ENCODE data around the gene TWNK. TPM values are rescaled to one million over a fixed set of nuclear protein-coding genes. Genes with fewer than 3 reads are reported as not detected.

The TWNK gene
- polyA plus RNA-seq, 3 donors from 2014 or later: 0.76 to 5.7 TPM; not detected in 1

DNA sequence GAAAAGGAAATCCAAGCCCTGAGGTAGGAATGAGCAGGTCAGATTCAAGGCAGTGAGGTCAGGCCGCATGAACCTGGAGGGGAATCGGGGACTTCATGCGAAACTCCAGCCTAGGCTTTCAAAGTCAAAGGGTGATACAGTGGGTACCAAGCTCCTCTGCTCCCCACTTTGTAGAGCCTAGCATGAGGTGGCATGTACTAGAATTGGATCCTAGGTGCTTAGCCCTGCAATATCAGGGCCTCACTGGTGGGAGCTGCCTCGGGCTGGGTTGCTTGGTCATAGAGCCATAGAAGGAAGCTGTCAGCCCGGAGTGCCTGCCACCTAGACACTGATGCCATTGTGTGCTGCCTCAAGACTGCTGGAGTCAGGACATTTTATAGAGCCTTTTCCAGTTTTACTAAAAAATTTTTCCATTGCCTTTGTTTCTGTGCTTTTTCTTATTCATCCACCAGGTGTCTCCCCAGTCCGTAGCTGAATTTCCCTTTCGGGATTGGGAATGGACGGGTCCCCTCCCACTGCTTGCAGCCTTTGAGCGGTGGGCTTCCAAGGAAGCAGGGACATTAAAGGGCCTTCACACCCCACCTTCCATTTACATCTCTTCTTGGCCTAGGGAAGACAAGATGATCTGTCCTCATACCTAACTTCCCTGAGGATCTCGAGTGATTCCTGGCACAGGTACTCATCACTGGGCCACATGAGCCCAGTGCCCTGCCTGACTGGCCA, 6.8 kb downstream of the TWNK start:
- Mint-ChIP-seq H3K27me3 (ENCODE audit: low read depth in 3 of 3) (peaks cover 2 to 9% (median 5%) of the 10 kb centered on the region in 3 donors), H3K4me1 (peaks cover 18 to 20% of the 10 kb centered on the region in 2 donors), H3K4me3 (no peak overlapping the region), H3K9me3 (no peaks in the 10 kb centered on the region), H3K36me3 (peaks cover 13 to 17% (median 14%) of the 10 kb centered on the region in 3 donors), H3K27ac (peak overlapping the region in 3 of 6 donors; percentile 40 to 65 (median 44))
- no peak for DNase-seq

DNA sequence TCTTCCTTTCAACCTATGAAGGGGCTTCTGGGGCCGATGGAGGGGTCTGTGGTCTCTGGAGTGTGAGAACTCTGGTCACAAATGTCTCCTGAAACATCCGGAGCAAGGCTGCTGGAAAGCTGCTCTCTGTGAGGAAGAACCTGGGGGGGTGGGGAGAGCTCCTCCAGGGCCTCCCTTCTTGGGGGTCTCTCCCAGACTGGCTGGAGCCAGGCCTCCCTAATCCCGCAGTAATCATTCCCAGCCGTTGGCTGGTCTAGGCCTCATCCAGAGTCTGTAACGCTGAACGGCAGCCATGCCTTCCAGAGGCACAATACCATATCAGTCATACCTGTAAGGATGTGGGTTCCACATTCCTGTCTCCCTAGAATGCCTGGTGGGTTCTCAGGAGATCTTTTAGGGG, 7.8 kb downstream of the TWNK start:
- Mint-ChIP-seq H3K27me3 (ENCODE audit: low read depth in 3 of 3) (peaks cover 2 to 9% (median 5%) of the 10 kb centered on the region in 3 donors), H3K27ac (peak overlapping the region in 2 of 6 donors; percentile 68 to 77), H3K36me3 (peaks cover 13 to 17% (median 14%) of the 10 kb centered on the region in 3 donors), H3K4me1 (peaks cover 18 to 22% of the 10 kb centered on the region in 2 donors), H3K4me3 (peak overlapping the region in 4 of 5 donors; percentile 29 to 90 (median 60)), H3K9me3 (no peaks in the 10 kb centered on the region)
- no peak for DNase-seq

DNA sequence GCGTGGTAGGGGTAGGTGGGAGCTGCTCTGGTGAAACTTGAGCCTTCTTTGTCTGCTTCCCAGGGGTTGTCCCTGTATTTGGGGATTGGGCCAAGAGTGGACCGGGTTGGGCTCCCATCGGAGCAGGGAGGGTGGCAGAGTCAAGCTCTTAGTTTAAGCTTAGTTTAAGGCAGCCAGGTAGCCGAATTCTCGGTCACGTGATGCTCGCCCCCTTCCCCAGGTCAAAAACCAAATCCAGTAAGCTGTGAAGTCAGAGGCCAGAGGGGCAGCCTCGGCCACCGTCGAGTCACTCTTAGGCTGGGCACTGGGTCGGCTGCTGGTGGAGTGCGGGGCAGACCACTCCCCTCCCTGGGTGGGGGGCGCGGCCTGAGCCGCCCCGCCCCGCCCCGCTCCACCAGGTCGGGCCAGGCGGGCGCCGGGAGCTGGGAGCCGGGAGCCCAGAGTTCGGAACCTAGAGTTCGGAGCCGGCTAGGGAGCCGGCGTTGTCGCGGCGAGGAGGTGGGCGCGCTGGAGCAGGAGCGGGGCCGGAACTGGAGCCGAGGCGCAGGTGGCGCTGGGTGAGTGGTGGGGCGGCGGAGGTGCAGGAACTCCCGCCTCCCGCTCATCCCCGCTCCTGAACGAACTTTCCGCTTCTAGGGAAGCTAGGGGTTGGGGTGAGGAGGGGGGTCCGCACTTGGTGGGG, 9.5 kb downstream of the TWNK start:
- H3K36me3 Mint-ChIP-seq: peaks cover 0 to 7% (median 3%) of the 10 kb centered on the region in 3 donors
- peak overlapping the region; percentile 88 to 92 (median 90) for H3K4me3 Mint-ChIP-seq
- H3K4me1 Mint-ChIP-seq: peaks cover 25 to 29% of the 10 kb centered on the region in 2 donors
- peak in 2 of 3 donors; percentile 44 for DNase-seq
- H3K27ac Mint-ChIP-seq: peak overlapping the region; percentile 62 to 88 (median 84)
- H3K9me3 Mint-ChIP-seq: no peaks in the 10 kb centered on the region
- H3K27me3 Mint-ChIP-seq (ENCODE audit: low read depth in 3 of 3): peaks cover 0 to 9% (median 5%) of the 10 kb centered on the region in 3 donors

DNA sequence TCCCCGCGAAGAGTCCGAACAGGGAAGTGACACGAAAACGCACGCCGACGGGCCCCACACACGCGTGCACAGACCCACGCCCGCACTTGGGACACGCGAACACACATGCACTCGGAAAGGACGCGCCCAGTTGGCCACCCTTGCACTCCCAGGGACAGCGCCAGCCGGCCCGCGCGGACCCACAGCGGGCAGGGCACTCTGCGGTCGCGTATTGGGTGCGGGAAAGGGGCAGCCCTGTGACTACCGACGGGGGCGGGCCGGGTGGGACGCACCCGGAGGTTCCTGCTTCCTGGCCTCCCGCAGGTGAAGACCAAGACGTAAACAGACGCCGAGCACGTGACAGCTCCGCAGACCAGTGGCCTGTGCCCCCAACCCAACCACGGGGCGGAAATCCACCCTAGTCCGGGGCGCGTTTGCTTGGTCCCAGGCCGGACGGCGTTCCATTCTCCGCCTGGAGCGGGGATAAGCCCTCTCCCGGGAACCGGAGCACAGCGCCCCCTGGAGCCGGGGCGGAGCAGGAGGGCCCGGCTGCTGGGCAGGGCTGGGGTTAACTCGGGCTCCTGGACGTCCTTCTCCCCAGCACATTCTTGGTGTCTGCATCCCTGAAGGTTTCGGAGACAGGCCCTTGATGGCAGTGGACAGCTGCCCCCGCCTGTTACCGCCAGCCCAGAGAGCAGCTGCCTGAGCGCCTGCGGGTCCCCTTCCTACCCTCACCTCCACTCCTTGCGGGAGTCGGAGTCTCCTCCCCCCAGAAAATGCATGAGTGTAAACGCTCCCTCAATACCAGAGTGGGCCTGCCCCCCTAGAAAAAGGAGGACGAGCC, 10.2 kb downstream of the TWNK start:
- Mint-ChIP-seq H3K36me3 (peaks cover 0 to 7% (median 3%) of the 10 kb centered on the region in 3 donors), H3K27ac (peak overlapping the region; percentile 80 to 94 (median 86)), H3K4me1 (peaks cover 25 to 29% of the 10 kb centered on the region in 2 donors), H3K4me3 (peak overlapping the region; percentile 88 to 92 (median 90)), H3K9me3 (no peaks in the 10 kb centered on the region), H3K27me3 (ENCODE audit: low read depth in 3 of 3) (peaks cover 0 to 9% (median 5%) of the 10 kb centered on the region in 3 donors)
- peak; percentile 65 to 70 (median 67) for DNase-seq

DNA sequence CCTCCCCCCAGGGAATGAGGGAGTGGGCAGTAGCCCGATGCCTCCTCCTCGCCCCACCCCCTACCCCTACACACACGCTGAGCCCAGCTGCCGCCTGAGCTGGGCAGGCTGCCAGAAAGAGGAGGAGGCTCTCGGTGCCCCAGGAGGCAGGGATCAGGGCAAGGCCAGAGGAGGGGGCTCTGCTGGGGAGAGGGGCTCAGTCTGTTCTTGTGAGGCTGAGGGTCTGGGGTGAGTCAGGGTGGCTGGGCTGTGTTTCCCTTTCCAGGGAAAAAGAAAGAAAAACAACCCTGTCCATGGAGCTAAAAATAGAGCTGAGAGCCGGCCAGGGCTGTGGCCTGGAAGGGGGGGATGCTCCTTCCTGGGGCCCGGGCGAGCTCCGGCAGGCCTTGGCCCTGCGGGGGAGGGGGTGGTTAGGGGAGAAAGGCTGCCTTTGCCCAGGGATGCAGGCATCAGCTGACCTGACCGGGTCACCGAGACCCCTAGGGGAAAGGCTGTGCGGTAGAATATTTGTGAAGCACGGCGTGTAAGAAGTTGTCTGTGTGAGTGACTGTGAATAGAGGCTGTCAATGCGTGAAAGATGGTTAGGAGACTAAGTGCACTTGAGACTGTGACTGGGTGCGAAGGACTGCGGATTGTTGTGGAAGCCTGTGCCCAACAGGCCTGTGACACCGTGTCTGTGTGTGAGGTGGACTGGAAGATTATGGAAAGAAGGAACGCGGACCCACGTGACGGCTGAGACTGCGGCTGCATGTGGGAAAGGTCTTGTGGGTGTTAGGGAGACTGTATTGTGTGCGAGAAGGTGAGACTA, 11.0 kb downstream of the TWNK start:
- Mint-ChIP-seq H3K4me1 (peaks cover 25 to 29% of the 10 kb centered on the region in 2 donors), H3K9me3 (no peaks in the 10 kb centered on the region), H3K4me3 (peak overlapping the region; percentile 88 to 92 (median 90)), H3K36me3 (peaks cover 0 to 4% (median 0%) of the 10 kb centered on the region in 3 donors), H3K27me3 (ENCODE audit: low read depth in 3 of 3) (peaks cover 0 to 9% (median 5%) of the 10 kb centered on the region in 3 donors), H3K27ac (peak overlapping the region; percentile 86 to 97 (median 94))
- peak; percentile 35 to 54 (median 45) for DNase-seq

DNA sequence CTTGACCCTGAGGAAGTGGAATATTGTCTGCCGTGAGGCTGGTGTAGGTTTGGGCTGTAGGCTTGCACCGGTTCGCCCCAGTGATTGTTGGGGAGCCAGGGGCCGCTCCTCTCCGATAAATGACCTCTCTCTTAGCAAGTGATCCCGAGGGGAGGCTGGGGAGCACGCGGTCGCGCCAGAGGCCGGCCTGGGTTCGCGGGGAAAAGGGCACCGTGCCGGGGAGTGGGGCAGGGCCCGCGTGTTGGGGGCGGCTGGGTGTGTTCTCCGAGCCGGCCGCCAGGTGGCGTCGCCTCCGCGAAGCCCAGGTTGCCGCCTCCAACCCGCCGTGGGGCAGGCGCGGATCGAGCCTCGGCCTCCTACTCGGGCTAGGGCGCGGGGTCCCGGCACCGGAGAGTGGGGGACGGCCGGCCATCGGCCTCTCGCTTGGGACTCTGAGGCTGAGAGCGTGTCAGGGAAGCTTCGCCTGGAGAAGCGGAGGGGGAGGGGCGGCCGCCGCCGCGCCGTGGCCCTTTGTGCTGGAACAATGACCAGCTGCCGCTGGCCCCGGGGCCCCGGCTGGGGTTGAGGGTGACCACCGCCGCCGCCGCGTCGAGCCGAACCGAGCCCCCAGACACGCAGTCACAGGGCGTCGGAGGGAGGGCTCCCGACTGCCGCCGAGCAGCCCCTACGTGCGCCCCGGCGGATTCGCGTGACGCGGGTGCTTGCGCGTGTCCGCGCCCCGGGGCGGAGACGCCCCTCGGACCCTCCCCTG, 11.8 kb downstream of the TWNK start:
- Mint-ChIP-seq H3K9me3 (no peaks in the 10 kb centered on the region), H3K4me1 (peaks cover 25 to 29% of the 10 kb centered on the region in 2 donors), H3K27me3 (ENCODE audit: low read depth in 3 of 3) (peaks cover 0 to 9% (median 5%) of the 10 kb centered on the region in 3 donors), H3K4me3 (peak overlapping the region; percentile 88 to 92 (median 90)), H3K27ac (peak overlapping the region; percentile 86 to 97 (median 94)), H3K36me3 (peaks cover 0 to 4% (median 0%) of the 10 kb centered on the region in 3 donors)
- DNase-seq: peak; percentile 79 to 82 (median 82)

DNA sequence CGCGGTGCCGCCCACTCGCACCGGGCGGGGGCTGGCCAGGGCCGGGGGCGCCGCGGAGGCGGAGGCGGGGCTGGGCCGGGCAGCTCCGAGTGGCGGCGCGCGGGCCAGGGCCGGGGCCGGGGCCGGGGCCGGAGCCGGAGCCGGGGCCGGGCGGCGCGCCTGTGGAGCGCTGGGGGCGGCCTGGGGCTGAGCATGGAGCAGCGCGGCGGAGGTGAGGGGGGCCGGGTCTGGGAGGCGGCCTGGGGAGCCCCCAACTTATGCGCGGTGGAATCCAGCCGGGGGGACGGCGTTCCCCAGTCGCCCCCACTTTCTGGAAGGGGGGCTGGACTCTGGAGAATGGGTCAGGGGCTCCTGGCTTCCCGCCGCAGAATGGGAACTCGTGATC, 12.4 kb downstream of the TWNK start, which contains the start of gene LZTS2:
Gene LZTS2 (plus strand): TSS at position 67 of the 385 bp plus-strand sequence. CDS start 2,731 bp downstream, outside the sequence.
- Mint-ChIP-seq H3K36me3 (peaks cover 0 to 4% (median 0%) of the 10 kb centered on the region in 3 donors), H3K4me3 (peak within 1 kb of the TSS; percentile 88 to 92 (median 90))

DNA sequence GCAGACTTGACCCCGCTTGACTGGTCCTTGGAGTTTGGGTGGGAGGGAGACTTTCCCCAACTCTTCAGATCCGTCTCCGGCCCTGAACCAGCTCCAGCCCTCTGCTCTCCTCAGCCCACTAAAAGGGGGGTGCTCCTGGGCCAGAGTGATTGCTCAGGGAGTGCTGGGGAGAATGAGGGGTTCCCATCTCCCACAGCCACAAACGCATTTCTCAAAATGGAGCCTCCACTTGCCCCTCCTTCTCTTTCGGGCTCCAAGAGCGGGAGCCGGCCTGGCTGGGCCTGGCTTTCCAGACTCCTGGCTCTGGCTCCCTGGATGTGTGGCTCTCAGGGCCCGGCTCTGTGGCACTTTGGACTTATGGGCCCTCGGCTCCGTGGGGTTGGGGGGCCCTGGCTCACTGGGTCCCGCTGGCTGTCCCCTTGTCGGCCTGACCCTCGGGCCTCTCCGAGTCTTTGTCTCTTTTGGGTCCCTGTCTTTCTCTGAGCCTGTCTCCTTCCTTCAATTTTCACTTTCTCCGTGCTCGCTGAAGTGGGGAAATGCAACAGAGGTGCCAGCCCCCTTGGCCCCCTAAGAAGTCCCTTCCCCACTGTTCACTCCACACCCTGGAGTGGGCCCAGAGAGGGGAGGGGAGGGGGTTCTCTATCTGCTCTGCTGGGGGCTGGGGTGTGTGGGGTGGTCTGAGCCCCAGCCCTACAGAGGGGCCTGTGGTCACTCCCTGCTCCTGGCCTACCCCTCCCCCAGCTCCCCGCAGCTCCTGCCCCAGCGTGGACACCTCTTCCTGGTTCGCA, 13.0 kb downstream of the TWNK start:
- Mint-ChIP-seq H3K36me3 (peaks cover 0 to 4% (median 0%) of the 10 kb centered on the region in 3 donors), H3K27ac (peak overlapping the region in 3 of 6 donors; percentile 58 to 86 (median 71)), H3K27me3 (ENCODE audit: low read depth in 3 of 3) (peaks cover 0 to 9% (median 5%) of the 10 kb centered on the region in 3 donors), H3K9me3 (no peaks in the 10 kb centered on the region), H3K4me1 (peaks cover 25 to 29% of the 10 kb centered on the region in 2 donors), H3K4me3 (peak overlapping the region; percentile 72 to 85 (median 80))
- DNase-seq: no peak

More for the DNA sequence above, 12.4 kb downstream of the TWNK start, which contains the start of gene LZTS2:
- Mint-ChIP-seq H3K4me1 (peaks cover 25 to 29% of the 10 kb centered on the region in 2 donors), H3K9me3 (no peaks in the 10 kb centered on the region), H3K27me3 (ENCODE audit: low read depth in 3 of 3) (peaks cover 0 to 9% (median 5%) of the 10 kb centered on the region in 3 donors), H3K27ac (peak within 1 kb of the TSS; percentile 86 to 97 (median 94))
- no peak for DNase-seq

DNA sequence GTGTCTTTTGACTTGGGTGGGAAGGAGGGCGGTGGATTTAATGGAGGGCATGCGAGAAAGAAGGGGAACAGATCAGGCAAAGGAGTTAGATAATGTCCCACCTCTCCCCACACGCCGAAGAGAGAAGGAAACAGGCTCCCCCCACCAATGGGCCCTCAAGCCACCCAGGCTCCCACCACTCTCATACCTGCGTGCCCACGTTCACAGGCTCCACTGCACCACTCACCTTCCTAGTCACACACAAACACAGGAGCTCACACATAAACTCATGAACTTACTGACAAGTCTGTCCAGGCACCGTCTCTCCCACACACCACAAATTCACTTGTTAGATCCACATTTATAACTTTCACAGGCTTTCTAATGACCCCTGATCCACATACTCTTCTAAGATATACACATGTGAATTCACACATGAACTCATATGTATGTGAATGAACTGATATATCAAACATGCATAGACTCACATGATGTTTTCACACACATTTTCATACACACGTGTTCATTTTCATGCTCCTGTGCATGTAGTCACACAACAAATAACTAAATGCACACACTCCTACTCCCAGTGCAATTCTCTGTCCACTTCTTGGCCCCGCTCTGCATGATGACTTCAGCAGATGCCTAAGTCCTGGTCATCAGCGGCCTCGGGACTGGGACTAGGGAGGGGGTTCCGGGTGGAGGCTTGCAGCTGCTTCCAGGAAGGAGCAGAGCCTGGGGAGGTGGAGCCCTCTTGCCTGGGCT, 13.7 kb downstream of the TWNK start:
- no peaks in the 10 kb centered on the region for H3K9me3 Mint-ChIP-seq
- no peak for DNase-seq
- H3K27ac Mint-ChIP-seq: peak overlapping the region in 5 of 6 donors; percentile 46 to 86 (median 73)
- H3K4me3 Mint-ChIP-seq: peak overlapping the region; percentile 72 to 85 (median 78)
- H3K4me1 Mint-ChIP-seq: peaks cover 25 to 29% of the 10 kb centered on the region in 2 donors
- peaks cover 0 to 9% (median 5%) of the 10 kb centered on the region in 3 donors for H3K27me3 Mint-ChIP-seq (ENCODE audit: low read depth in 3 of 3)
- peaks cover 0 to 4% (median 0%) of the 10 kb centered on the region in 3 donors for H3K36me3 Mint-ChIP-seq

DNA sequence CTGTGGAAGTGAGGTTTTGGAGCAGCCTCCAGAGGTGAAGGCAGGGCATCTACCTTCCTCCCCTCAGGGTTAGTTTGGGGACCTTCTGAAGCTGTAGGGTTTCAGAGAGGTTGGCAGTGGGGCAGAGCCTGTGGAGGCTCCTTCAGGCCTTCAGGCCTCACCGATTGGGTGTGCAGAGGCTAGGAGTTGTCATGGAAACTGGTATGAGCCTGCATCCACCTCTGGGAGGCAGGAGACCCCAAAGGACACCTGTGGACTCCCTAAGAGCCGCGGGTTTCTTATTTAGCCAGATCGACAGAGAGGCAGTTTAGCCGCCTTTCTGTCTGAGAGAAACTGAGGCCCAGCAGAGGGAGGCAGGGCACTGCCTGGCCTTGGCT, 14.3 kb downstream of the TWNK start:
- peaks cover 0 to 4% (median 0%) of the 10 kb centered on the region in 3 donors for H3K36me3 Mint-ChIP-seq

DNA sequence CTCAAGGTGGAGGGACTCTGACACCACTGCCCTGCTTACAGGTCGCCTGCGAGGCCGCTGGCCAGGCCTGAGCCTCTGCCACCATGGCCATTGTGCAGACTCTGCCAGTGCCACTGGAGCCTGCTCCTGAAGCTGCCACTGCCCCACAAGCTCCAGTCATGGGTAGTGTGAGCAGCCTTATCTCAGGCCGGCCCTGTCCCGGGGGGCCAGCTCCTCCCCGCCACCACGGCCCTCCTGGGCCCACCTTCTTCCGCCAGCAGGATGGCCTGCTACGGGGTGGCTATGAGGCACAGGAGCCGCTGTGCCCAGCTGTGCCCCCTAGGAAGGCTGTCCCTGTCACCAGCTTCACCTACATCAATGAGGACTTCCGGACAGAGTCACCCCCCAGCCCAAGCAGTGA, 15.1 kb downstream of the TWNK start:
- H3K27me3 Mint-ChIP-seq (ENCODE audit: low read depth in 3 of 3): peaks cover 0 to 5% (median 3%) of the 10 kb centered on the region in 3 donors
- H3K4me3 Mint-ChIP-seq: peak overlapping the region in 1 of 5 donors; percentile 40
- H3K9me3 Mint-ChIP-seq: no peaks in the 10 kb centered on the region
- no peak overlapping the region for H3K27ac Mint-ChIP-seq
- DNase-seq: no peak
- H3K4me1 Mint-ChIP-seq: peaks cover 20 to 21% of the 10 kb centered on the region in 2 donors
- H3K36me3 Mint-ChIP-seq: peaks cover 0 to 4% (median 0%) of the 10 kb centered on the region in 3 donors

More for the DNA sequence above, 14.3 kb downstream of the TWNK start:
- Mint-ChIP-seq H3K9me3 (no peaks in the 10 kb centered on the region), H3K4me1 (peaks cover 20 to 24% of the 10 kb centered on the region in 2 donors), H3K27me3 (ENCODE audit: low read depth in 3 of 3) (peaks cover 0 to 5% (median 5%) of the 10 kb centered on the region in 3 donors), H3K27ac (no peak overlapping the region), H3K4me3 (no peak overlapping the region)
- no peak for DNase-seq
